HEK293 (cell line): Measurements from ENCODE around the gene LMTK3.

Experiments used
- GLIS2 ChIP-seq: fragments of 450-650 bp; formaldehyde crosslinking; IDR thresholded peaks from 2 replicates; pipeline ENCODE4 v1.5.1; 2016; ENCODE audit warnings: missing biosample characterization, missing genetic modification characterization
- PRDM1 ChIP-seq: fragments of 450-650 bp; formaldehyde crosslinking; IDR thresholded peaks from 2 replicates; pipeline ENCODE4; 2016; ENCODE audit warnings: missing biosample characterization, missing genetic modification characterization
- ZNF121 ChIP-seq: fragments of 450-650 bp; formaldehyde crosslinking; IDR thresholded peaks from 2 replicates; pipeline ENCODE4 v1.5.1; 2016; ENCODE audit warnings: missing biosample characterization, missing genetic modification characterization
- ZSCAN23 ChIP-seq: fragments of 450-650 bp; formaldehyde crosslinking; IDR thresholded peaks from 2 replicates; pipeline ENCODE4 v1.5.1; 2016; ENCODE audit warnings: missing biosample characterization, missing genetic modification characterization
- TF ChIP-seq, protein P1 (sequence below): fragments of 450-650 bp; formaldehyde crosslinking; IDR thresholded peaks from 2 replicates; pipeline ENCODE4 v1.5.1; 2016; ENCODE audit warnings: missing biosample characterization, missing genetic modification characterization, low read depth
- TF ChIP-seq, protein P2 (sequence below): fragments of 450-650 bp; formaldehyde crosslinking; IDR thresholded peaks from 2 replicates; pipeline ENCODE4 v1.5.1; 2016; ENCODE audit warnings: missing biosample characterization, missing genetic modification characterization

DNA sequence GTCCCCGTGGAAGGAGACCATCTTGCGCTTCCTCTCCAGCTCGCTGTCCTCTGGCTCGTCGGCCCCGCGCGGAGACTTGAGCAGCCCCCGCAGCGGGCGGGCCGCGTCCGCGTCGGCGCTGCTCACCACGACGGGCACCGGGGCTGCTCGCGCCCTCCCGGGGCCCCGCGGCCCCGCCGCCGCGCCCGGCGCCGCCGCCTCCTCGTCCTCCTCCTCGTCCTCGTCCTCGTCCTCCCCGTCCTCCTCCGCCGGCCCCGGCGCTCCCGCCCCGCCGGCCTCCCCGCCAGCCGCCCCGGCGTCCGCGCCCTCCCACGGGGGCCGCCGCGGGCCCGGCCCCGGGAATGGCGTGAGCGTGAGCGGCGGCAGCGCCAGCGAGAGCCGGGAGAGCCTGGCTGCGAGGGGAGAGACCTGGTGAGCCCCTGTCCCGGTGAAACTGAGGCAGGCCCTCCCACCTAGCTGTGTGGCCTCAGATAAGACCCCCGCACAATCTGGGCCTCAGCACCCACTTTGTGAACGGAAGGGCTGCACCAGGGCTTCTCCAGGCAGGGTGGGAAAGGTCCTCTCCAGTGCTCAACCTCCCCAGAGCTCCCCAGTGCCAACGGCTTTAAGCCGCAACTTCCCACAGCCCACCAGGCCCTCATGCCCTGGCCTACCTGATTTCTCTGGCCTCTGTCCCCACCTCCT is 17.8 kb downstream of the LMTK3 start:
- TF ChIP-seq, protein P1, sequence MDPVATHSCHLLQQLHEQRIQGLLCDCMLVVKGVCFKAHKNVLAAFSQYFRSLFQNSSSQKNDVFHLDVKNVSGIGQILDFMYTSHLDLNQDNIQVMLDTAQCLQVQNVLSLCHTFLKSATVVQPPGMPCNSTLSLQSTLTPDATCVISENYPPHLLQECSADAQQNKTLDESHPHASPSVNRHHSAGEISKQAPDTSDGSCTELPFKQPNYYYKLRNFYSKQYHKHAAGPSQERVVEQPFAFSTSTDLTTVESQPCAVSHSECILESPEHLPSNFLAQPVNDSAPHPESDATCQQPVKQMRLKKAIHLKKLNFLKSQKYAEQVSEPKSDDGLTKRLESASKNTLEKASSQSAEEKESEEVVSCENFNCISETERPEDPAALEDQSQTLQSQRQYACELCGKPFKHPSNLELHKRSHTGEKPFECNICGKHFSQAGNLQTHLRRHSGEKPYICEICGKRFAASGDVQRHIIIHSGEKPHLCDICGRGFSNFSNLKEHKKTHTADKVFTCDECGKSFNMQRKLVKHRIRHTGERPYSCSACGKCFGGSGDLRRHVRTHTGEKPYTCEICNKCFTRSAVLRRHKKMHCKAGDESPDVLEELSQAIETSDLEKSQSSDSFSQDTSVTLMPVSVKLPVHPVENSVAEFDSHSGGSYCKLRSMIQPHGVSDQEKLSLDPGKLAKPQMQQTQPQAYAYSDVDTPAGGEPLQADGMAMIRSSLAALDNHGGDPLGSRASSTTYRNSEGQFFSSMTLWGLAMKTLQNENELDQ (tag by site-specific recombination): no peak
- TF ChIP-seq, protein P2, sequence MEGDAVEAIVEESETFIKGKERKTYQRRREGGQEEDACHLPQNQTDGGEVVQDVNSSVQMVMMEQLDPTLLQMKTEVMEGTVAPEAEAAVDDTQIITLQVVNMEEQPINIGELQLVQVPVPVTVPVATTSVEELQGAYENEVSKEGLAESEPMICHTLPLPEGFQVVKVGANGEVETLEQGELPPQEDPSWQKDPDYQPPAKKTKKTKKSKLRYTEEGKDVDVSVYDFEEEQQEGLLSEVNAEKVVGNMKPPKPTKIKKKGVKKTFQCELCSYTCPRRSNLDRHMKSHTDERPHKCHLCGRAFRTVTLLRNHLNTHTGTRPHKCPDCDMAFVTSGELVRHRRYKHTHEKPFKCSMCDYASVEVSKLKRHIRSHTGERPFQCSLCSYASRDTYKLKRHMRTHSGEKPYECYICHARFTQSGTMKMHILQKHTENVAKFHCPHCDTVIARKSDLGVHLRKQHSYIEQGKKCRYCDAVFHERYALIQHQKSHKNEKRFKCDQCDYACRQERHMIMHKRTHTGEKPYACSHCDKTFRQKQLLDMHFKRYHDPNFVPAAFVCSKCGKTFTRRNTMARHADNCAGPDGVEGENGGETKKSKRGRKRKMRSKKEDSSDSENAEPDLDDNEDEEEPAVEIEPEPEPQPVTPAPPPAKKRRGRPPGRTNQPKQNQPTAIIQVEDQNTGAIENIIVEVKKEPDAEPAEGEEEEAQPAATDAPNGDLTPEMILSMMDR (tag by site-specific recombination): no peak
- TF ChIP-seq GLIS2 (tag by site-specific recombination) (no peak), ZSCAN23 (tag by site-specific recombination) (no peak), ZNF121 (tag by site-specific recombination) (no peak), PRDM1 (no peak)
